HG03432 (cell line): Measurements from ENCODE around the gene POLD4.
"Not testable (repeated sequence)": the region's sequence is repeated elsewhere in the genome, so short reads cannot be mapped to it uniquely, and the experiment has no call there.

Experiments
- ATAC-seq: cut with Tn5 transposase; IDR thresholded peaks from one replicate; pipeline ENCODE4 v1.9.1; 2021; ENCODE audit warnings: mild to moderate bottlenecking, moderate library complexity; ENCODE audit not compliant: unreplicated experiment

POLD4 gene

GRCh38 chr11:67353317-67354074, at the start of gene POLD4:
Gene POLD4, minus strand, starts transcription at chr11:67353546. Its CDS starts 147 bp downstream, at chr11:67353399.
- peak; percentile 71 for ATAC-seq

GRCh38 chr11:67403085-67403484, 49.7 kb upstream of the POLD4 start:
- ATAC-seq: not testable (repeated sequence)

GRCh38 chr11:67402192-67402839, 49.0 kb upstream of the POLD4 start:
- not testable (repeated sequence) for ATAC-seq

GRCh38 chr11:67401495-67402191, 48.3 kb upstream of the POLD4 start, which contains the start of gene PPP1CA:
Gene PPP1CA, minus strand, starts transcription at chr11:67401858. Its CDS starts 76 bp downstream, at chr11:67401782.
- ATAC-seq: peak; percentile 69

GRCh38 chr11:67400942-67401494, 47.7 kb upstream of the POLD4 start:
- ATAC-seq: peak; percentile 23

GRCh38 chr11:67400251-67400941, 47.0 kb upstream of the POLD4 start:
- ATAC-seq: no peak

- no peak for ATAC-seq
Observed at GRCh38 chr11:67398661-67399563, 45.6 kb upstream of the POLD4 start.

- ATAC-seq: no peak
Observed at GRCh38 chr11:67397986-67398660, 44.8 kb upstream of the POLD4 start.

GRCh38 chr11:67397536-67397935, 44.2 kb upstream of the POLD4 start:
- ATAC-seq: no peak

- ATAC-seq: no peak
Observed at GRCh38 chr11:67396587-67397389, 43.4 kb upstream of the POLD4 start.

GRCh38 chr11:67396259-67396581, 42.9 kb upstream of the POLD4 start:
- no peak for ATAC-seq

GRCh38 chr11:67395555-67396258, 42.4 kb upstream of the POLD4 start:
- ATAC-seq: no peak

- no peak for ATAC-seq
Observed at GRCh38 chr11:67393990-67394389, 40.6 kb upstream of the POLD4 start.

GRCh38 chr11:67393437-67393836, 40.1 kb upstream of the POLD4 start:
- ATAC-seq: no peak

GRCh38 chr11:67392183-67392715, 38.9 kb upstream of the POLD4 start:
- ATAC-seq: peak; percentile 2

GRCh38 chr11:67391304-67392182, 38.2 kb upstream of the POLD4 start, which contains the start of gene RAD9A:
Gene RAD9A, plus strand, starts transcription at chr11:67391986. Its CDS starts 59 bp downstream, at chr11:67392045.
- peak; percentile 69 for ATAC-seq

- no peak for ATAC-seq
Observed at GRCh38 chr11:67390947-67391303, 37.6 kb upstream of the POLD4 start.
